GM12878 (cell line): ENCODE measurements around the gene SRM. TPM values are rescaled to one million over a fixed set of nuclear protein-coding genes. Genes with fewer than 3 reads are reported as not detected.

ENCODE experiments used
- ATAC-seq: fragments of 200-7000 bp; cut with Tn5 transposase; 3 replicates; pipeline ENCODE4 v1.9.1; 2020; ENCODE audit warnings: mild to moderate bottlenecking, moderate library complexity
- BruUV-seq: library from RNA; stranded (reverse); fragments of 400-500 nt; replicated peaks from 2 replicates; lab custom pipeline; 2021; lab: Mats Ljungman, UMichigan
- CTCF ChIA-PET: fragments of 300-600 bp; sonication (Branson Sonifier 250); formaldehyde crosslinking; extraction: SDS; loops from one replicate; lab custom pipeline; 2021; ENCODE audit warnings: inconsistent platforms; lab: Yijun Ruan, JAX
- POLR2A ChIA-PET: fragments of 350-600 bp; formaldehyde crosslinking; extraction: SDS; loops from one replicate; lab custom pipeline; 2021; ENCODE audit warnings: inconsistent platforms; lab: Charles Lee
- RAD21 ChIA-PET: fragments of 300-600 bp; sonication (Branson Sonifier 250); formaldehyde crosslinking; loops from one replicate; lab custom pipeline; 2023; ENCODE audit warnings: antibody characterized with exemption; ENCODE audit not compliant: unreplicated experiment; lab: Charles Lee
- SMC1A ChIA-PET: fragments of 300-600 bp; sonication (Branson Sonifier 250); formaldehyde crosslinking; loops from one replicate; lab custom pipeline; 2023; ENCODE audit not compliant: unreplicated experiment, uncharacterized antibody; lab: Charles Lee
- DNase-seq: peaks from one replicate; pipeline ENCODE4 v3.0.0-alpha.2; 2011; ENCODE audit warnings: low read depth, low spot score
- FAIRE-seq: peaks from 3 replicates; lab custom pipeline; 2011; peaks lifted over from hg19 to GRCh38; lab: Jason Lieb, UNC
- H2AFZ ChIP-seq: 2 replicates; pipeline ENCODE4 v1.6.0; 2011; ENCODE audit warnings: low read depth, low read length, control low read depth; ENCODE audit not compliant: control insufficient read depth
- H3K27ac ChIP-seq: 2 replicates; pipeline ENCODE4 v1.5.1; 2011; ENCODE audit warnings: control low read depth; ENCODE audit not compliant: control insufficient read depth, insufficient read depth
- H3K27me3 ChIP-seq, 2 experiments: replicated peaks in 1 of 2; 2 replicates each; pipeline versions ENCODE4 v1.6.0 to v1.6.1; 2011; ENCODE audit warnings: low read length in 1 of 2; ENCODE audit not compliant: control insufficient read depth in 2 of 2, insufficient read depth in 2 of 2
- H3K36me3 ChIP-seq, 2 experiments: 2 replicates each; pipeline ENCODE4 v1.5.1; 2011; ENCODE audit warnings: low read length in 1 of 2; ENCODE audit not compliant: control insufficient read depth in 2 of 2, insufficient read depth in 2 of 2
- H3K4me1 ChIP-seq: 2 replicates; pipeline ENCODE4 v1.6.1; 2011; ENCODE audit warnings: mild to moderate bottlenecking, low read length, moderate library complexity, mixed read lengths; ENCODE audit not compliant: control insufficient read depth, insufficient read depth
- H3K4me2 ChIP-seq: 2 replicates; pipeline ENCODE4 v1.6.0; 2011; ENCODE audit warnings: control low read depth; ENCODE audit not compliant: control insufficient read depth, insufficient read depth
- H3K4me3 ChIP-seq: fragments of 200-600 bp; sonication (generic); 2 replicates; pipeline ENCODE4 v1.5.1; 2016
- H3K79me2 ChIP-seq: 2 replicates; pipeline ENCODE4 v1.6.0; 2011; ENCODE audit warnings: low read length; ENCODE audit not compliant: control insufficient read depth, insufficient read depth
- H3K9ac ChIP-seq: 2 replicates; pipeline ENCODE4 v1.8.0; 2011; ENCODE audit warnings: low read length, control low read depth, mixed read lengths; ENCODE audit not compliant: control insufficient read depth, insufficient read depth
- H3K9me3 ChIP-seq: replicated peaks from 3 replicates; pipeline ENCODE4 v1.5.1; 2011; ENCODE audit warnings: mild to moderate bottlenecking, low read length; ENCODE audit not compliant: control insufficient read depth, insufficient read depth
- H4K20me1 ChIP-seq: 2 replicates; pipeline ENCODE4 v1.6.0; 2011; ENCODE audit not compliant: control insufficient read depth, insufficient read depth
- ETV6 ChIP-seq, 2 experiments: fragments of 450-650 bp in 1 of 2; IDR thresholded peaks in 1 of 2; conservative IDR thresholded peaks in 1 of 2; 2 replicates each; pipeline ENCODE4 v1.6.1; 2014; ENCODE audit warnings: antibody characterized with exemption in 1 of 2, borderline replicate concordance in 1 of 2, low read depth in 1 of 2, mild to moderate bottlenecking in 1 of 2, moderate library complexity in 1 of 2
- GATAD2B ChIP-seq: fragments of 450-650 bp; conservative IDR thresholded peaks from 2 replicates; pipeline ENCODE4 v1.6.1; 2017; ENCODE audit warnings: low read depth, mild to moderate bottlenecking, moderate library complexity
- POLR2AphosphoS5 ChIP-seq: IDR thresholded peaks from 2 replicates; pipeline ENCODE4 v1.6.1; 2011; ENCODE audit warnings: mild to moderate bottlenecking, low read length, inconsistent platforms
- RUNX3 ChIP-seq: IDR thresholded peaks from 2 replicates; pipeline ENCODE4 v1.6.1; 2012; ENCODE audit warnings: low read length, inconsistent platforms
- TARDBP ChIP-seq: IDR thresholded peaks from 2 replicates; pipeline ENCODE4 v1.6.1; 2016; ENCODE audit warnings: borderline replicate concordance
- whole genome bisulfite sequencing: methylation state at CpG from one replicate; pipeline ENCODE4 v1.1.6; 2016; ENCODE audit warnings: low lambda C conversion rate; ENCODE audit not compliant: insufficient replicate concordance, insufficient coverage; ENCODE audit errors: missing lambda C conversion rate; 5-methylcytosine and 5-hydroxymethylcytosine counted together
- in situ Hi-C: fragments of 300-500 bp; cut with MboI; formaldehyde crosslinking; loops from 9 replicates; pipeline ENCODE4 v1.14.3; 2018; ENCODE audit warnings: mixed read lengths
- intact Hi-C: fragments of 100-400 bp; cut with micrococcal nuclease; formaldehyde crosslinking; loops from one replicate; pipeline ENCODE4 v1.14.2; 2022; ENCODE audit not compliant: unreplicated experiment
- polyA plus RNA-seq, 11 experiments: library from polyadenylated mRNA; depleted of rRNA in 4 of 11; unstranded in 6 of 11; stranded (reverse) in 5 of 11; fragments of >200 nt; fragmentation: Nextera tagmentation in 4 of 11; fragmentation: Illumina TruSeq in 1 of 11; extraction: Ambion mirVana in 4 of 11; extraction: Trizol in 1 of 11; gene quantifications; 1 replicate in 1 of 11; 2 replicates in 10 of 11; pipeline versions ENCODE4 v1.2.1 to v1.2.3, GENCODE V29; 2011 to 2016; ENCODE audit warnings: inconsistent platforms in 2 of 11, missing spikeins in 2 of 11, low read depth in 1 of 11
- total RNA-seq, 4 experiments: library from RNA; depleted of rRNA in 3 of 4; stranded (reverse); fragments of >200 nt in 3 of 4; fragmentation: Illumina TruSeq in 1 of 4; extraction: Trizol in 1 of 4; gene quantifications; 2 replicates each; pipeline versions ENCODE4 v1.2.1 to v1.2.3, GENCODE V29; 2013 to 2021
- TF ChIP-seq, protein P1 (sequence below): fragments of 450-650 bp; IDR thresholded peaks from 2 replicates; pipeline ENCODE4 v1.6.1; 2018; ENCODE audit warnings: borderline replicate concordance, mild to moderate bottlenecking; ENCODE audit not compliant: partially characterized antibody
- TF ChIP-seq, protein P2 (sequence below): fragments of 450-650 bp; formaldehyde crosslinking; IDR thresholded peaks from 2 replicates; pipeline ENCODE4 v1.4.0; 2020; ENCODE audit warnings: mild to moderate bottlenecking, moderate library complexity
- TF ChIP-seq, protein P3 (sequence below): IDR thresholded peaks from 2 replicates; pipeline ENCODE4 v1.6.1; 2011; ENCODE audit warnings: low read depth, low read length, improper control_type of control experiment, borderline replicate concordance
- TF ChIP-seq, protein P4 (sequence below): IDR thresholded peaks from 2 replicates; pipeline ENCODE4 v1.6.1; 2011; ENCODE audit warnings: mild to moderate bottlenecking, low read depth, low read length, moderate library complexity; ENCODE audit not compliant: insufficient replicate concordance

The SRM gene
- total and polyA plus RNA-seq, 10 of the 15 experiments (the other 5 are each of a cell fraction or from before 2014, with no cell fraction given) = 16.7 to 255 (median 81.2) TPM

DNA sequence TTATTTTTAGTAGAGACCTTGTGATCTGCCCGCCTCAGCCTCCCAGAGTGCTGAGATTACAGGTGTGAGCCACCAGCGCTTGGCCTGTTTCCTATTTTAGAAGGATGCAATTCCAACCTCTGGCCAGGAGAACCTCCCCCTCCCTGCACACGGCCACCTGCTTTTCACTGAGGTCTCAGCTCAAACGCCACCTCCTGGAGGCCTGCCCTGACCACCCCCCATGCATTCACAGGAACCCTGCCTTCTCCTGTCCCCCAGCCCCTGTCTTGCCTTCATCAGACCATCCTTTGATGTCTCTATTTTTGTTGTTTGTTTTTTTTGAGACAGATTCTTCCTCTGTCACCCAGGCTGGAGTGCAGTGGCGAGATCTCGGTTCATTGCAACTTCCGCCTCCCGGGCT lies 2.3 kb downstream of the SRM start:
- no peak overlapping the region for H3K27ac ChIP-seq
- H3K4me2 ChIP-seq = no peak overlapping the region
- BruUV-seq = no TSS peak
- RAD21 ChIA-PET = interaction anchor here (0.6 kb wide), 1 partner anchor 543 kb away, joined by 3 read pairs; no protein-coding TSS in a partner anchor
- FAIRE-seq (no peak), ATAC-seq (no peak), DNase-seq (no peak)
- no peaks in the 10 kb centered on the region for H3K9me3 ChIP-seq
- SMC1A ChIA-PET = interaction anchor here (3.5 kb wide), 1 partner anchor 20 kb away, joined by 17 read pairs; no protein-coding TSS in a partner anchor
- H3K4me1 ChIP-seq = peaks cover 18% of the 10 kb centered on the region
- no peak overlapping the region for H2AFZ ChIP-seq
- H3K4me3 ChIP-seq = no peak overlapping the region
- H3K27me3 ChIP-seq = no peaks in the 10 kb centered on the region
- WGBS = 84% methylated on average over 7 of the region's 8 CpGs
- no peak overlapping the region for H3K9ac ChIP-seq
- no peaks in the 10 kb centered on the region for H4K20me1 ChIP-seq
- peaks cover 4% of the 10 kb centered on the region in 2 experiments; a peak in 3 of 4 replicates for H3K36me3 ChIP-seq
- intact Hi-C loops = no loop called here
- POLR2A ChIA-PET = interaction anchor here (0.6 kb wide), 1 partner anchor 299 kb away, joined by 3 read pairs; no protein-coding TSS in a partner anchor
- CTCF ChIA-PET = interaction anchor here (0.9 to 2.3 kb wide), 3 partner anchors 15 to 68 kb away, joined by 3 to 10 read pairs (median 7); no protein-coding TSS in a partner anchor
- in situ Hi-C loops = no loop called here
- TF ChIP-seq ETV6 (conservative IDR thresholded peaks at IDR 0.05 in 1 of 2, IDR thresholded peaks at IDR 0.05 in 1 of 2; ENCODE audit: borderline replicate concordance in 1 of 2, low read depth in 1 of 2) (no peak), POLR2AphosphoS5 (no peak), TARDBP (no peak), GATAD2B (no peak), RUNX3 (no peak)
- TF ChIP-seq, protein P1, sequence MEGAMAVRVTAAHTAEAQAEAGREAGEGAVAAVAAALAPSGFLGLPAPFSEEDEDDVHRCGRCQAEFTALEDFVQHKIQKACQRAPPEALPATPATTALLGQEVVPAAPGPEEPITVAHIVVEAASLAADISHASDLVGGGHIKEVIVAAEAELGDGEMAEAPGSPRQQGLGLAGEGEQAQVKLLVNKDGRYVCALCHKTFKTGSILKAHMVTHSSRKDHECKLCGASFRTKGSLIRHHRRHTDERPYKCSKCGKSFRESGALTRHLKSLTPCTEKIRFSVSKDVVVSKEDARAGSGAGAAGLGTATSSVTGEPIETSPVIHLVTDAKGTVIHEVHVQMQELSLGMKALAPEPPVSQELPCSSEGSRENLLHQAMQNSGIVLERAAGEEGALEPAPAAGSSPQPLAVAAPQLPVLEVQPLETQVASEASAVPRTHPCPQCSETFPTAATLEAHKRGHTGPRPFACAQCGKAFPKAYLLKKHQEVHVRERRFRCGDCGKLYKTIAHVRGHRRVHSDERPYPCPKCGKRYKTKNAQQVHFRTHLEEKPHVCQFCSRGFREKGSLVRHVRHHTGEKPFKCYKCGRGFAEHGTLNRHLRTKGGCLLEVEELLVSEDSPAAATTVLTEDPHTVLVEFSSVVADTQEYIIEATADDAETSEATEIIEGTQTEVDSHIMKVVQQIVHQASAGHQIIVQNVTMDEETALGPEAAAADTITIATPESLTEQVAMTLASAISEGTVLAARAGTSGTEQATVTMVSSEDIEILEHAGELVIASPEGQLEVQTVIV = no peak
- TF ChIP-seq, protein P2, sequence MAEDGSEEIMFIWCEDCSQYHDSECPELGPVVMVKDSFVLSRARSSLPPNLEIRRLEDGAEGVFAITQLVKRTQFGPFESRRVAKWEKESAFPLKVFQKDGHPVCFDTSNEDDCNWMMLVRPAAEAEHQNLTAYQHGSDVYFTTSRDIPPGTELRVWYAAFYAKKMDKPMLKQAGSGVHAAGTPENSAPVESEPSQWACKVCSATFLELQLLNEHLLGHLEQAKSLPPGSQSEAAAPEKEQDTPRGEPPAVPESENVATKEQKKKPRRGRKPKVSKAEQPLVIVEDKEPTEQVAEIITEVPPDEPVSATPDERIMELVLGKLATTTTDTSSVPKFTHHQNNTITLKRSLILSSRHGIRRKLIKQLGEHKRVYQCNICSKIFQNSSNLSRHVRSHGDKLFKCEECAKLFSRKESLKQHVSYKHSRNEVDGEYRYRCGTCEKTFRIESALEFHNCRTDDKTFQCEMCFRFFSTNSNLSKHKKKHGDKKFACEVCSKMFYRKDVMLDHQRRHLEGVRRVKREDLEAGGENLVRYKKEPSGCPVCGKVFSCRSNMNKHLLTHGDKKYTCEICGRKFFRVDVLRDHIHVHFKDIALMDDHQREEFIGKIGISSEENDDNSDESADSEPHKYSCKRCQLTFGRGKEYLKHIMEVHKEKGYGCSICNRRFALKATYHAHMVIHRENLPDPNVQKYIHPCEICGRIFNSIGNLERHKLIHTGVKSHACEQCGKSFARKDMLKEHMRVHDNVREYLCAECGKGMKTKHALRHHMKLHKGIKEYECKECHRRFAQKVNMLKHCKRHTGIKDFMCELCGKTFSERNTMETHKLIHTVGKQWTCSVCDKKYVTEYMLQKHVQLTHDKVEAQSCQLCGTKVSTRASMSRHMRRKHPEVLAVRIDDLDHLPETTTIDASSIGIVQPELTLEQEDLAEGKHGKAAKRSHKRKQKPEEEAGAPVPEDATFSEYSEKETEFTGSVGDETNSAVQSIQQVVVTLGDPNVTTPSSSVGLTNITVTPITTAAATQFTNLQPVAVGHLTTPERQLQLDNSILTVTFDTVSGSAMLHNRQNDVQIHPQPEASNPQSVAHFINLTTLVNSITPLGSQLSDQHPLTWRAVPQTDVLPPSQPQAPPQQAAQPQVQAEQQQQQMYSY = no peak
- TF ChIP-seq, protein P3, sequence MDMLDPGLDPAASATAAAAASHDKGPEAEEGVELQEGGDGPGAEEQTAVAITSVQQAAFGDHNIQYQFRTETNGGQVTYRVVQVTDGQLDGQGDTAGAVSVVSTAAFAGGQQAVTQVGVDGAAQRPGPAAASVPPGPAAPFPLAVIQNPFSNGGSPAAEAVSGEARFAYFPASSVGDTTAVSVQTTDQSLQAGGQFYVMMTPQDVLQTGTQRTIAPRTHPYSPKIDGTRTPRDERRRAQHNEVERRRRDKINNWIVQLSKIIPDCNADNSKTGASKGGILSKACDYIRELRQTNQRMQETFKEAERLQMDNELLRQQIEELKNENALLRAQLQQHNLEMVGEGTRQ = no peak
- TF ChIP-seq, protein P4, sequence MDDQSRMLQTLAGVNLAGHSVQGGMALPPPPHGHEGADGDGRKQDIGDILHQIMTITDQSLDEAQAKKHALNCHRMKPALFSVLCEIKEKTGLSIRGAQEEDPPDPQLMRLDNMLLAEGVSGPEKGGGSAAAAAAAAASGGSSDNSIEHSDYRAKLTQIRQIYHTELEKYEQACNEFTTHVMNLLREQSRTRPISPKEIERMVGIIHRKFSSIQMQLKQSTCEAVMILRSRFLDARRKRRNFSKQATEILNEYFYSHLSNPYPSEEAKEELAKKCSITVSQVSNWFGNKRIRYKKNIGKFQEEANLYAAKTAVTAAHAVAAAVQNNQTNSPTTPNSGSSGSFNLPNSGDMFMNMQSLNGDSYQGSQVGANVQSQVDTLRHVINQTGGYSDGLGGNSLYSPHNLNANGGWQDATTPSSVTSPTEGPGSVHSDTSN = no peak
- TF ChIP-seq, all 136 proteins: peak for 0
- H3K79me2 ChIP-seq = peaks cover 35% of the 10 kb centered on the region
